NOMO-1 (cell line): ENCODE measurements around the gene ASAP2.
"Not testable (repeated sequence)": the region's sequence is repeated elsewhere in the genome, so short reads cannot be mapped to it uniquely, and the experiment has no call there.

Experiments
- DNase-seq, 2 experiments: peaks; one replicate each; lab custom pipeline; 2025; ENCODE audit not compliant: unreplicated experiment in 2 of 2; lab: John Stamatoyannopoulos, UW

ASAP2 gene

GRCh38 chr2:9250091-9250490, 43.5 kb downstream of the ASAP2 start:
- no peak for DNase-seq

DNA sequence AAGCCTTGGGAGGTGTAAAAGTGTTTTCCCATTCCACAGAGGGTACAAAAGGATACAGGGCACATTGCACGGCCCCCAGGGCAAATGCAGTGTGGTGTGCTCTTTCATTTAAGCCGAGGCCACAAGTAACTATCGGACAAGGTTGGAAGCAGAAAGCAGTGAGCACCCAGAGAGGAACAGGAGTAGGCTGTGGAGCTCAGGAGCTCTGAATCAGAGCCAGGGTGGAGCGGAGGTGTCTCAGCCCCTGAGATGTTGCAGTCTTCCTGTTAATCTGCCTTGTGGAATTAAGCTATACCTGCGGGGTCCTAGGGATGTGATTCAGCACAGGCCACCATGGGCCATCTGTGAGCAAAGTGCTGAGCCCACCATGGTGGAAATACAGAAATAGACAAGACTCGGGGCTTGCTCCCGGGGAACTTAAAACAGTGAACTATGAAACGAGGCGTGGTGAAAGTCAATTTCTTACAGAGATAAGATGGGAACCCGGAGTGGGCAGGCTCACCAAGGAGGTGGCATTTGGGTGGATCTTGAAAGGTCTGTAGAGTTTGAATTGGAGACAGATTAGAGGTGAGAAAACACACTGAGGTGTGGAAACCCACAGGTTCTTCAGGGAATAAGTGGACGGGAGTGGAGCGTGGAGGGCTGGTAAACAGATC, 44.0 kb downstream of the ASAP2 start:
- DNase-seq, result no peak

GRCh38 chr2:9251154-9252001, 44.8 kb downstream of the ASAP2 start:
- no peak for DNase-seq

GRCh38 chr2:9252002-9252357, 45.4 kb downstream of the ASAP2 start:
- no peak for DNase-seq

DNA sequence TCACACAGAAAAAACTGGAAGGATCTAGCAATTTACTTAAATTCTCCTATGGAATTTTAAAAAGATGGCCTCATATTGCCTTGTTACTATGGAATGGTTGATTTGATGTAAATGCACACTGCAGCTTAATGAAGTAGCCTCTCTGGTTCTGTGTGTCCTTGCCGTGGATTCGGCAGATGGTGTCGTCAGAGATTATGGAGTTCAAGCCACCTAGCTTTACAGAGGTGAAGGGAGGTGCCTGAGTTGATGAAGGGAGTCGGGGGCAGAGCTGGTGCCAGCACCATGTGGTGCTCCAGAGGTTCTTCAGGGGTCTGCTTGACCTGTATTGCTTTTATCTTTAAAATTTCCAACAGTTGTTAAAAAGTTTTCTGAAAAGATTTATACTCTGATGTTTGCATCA, 48.8 kb downstream of the ASAP2 start:
- DNase-seq, result no peak

DNA sequence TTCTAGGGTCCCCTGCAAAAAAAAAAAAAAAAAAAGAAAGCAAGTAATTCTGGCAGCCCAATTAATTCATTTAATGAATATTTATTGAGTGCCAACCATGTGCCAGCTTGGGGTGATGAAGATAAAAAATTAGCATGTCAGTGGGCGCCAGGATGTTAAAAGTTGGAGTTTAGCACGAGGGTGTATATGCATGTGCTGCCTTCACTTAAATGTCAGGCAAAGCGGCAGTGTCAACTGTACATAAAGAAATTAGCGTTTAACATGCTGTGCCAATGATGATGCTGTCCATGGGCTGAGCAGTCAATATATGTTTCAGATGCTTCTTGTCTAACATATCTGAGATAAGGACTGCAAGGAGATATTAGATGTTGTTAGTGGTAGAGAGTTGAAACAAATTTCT, 49.5 kb downstream of the ASAP2 start:
- DNase-seq, result no peak

GRCh38 chr2:9256570-9257043, 50.0 kb downstream of the ASAP2 start:
- DNase-seq, result no peak

DNA sequence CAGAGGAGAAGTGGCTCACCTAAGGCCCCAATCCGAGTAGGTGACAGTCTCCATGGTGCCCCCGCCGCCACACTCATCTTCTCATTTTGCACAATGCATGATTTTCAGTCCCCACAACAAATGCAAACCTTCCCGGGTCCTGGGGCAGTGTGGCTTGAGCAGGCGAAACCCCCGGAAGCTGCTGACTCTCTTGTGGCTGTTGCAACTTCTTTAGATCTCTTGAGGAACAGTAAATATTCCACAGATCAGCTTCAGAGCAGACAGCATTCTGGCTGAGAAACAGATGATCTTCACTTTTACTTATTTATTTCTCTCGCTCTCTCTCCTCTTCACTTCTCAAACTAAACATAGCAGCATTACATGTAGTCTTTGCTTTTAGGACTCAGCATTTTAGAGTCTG, 51.9 kb downstream of the ASAP2 start:
- peak; percentile 14 to 33 for DNase-seq

- DNase-seq, result peak in 1 of 2 experiments; percentile 14
These were observed 52.4 kb downstream of the ASAP2 start for GRCh38 chr2:9258953-9259399.

DNA sequence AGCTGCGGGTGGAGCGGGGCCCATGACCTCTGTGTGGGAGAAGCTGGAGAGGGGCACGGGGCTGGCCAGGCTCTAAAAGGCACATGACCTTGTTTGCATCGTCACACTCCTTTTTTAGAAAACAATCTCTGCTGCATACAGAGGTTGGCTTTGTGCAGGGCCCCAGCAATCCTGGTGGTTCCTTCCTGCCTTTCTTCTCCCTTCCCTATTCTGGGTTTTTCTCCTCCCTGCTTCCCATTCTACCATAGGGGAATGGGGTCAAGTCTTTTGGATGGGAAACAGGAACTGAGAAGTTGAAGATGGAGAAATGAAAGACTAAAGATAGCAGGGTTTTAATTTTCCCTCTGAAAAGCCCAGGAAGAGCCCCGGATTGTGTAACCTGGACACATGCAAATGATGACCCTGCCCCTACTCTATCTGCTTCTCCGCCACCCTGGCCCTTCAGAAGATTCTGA, 53.9 kb downstream of the ASAP2 start:
- peak; percentile 18 to 43 for DNase-seq

- peak; percentile 49 to 79 for DNase-seq
These were observed 54.7 kb downstream of the ASAP2 start for GRCh38 chr2:9261231-9261883.

DNA sequence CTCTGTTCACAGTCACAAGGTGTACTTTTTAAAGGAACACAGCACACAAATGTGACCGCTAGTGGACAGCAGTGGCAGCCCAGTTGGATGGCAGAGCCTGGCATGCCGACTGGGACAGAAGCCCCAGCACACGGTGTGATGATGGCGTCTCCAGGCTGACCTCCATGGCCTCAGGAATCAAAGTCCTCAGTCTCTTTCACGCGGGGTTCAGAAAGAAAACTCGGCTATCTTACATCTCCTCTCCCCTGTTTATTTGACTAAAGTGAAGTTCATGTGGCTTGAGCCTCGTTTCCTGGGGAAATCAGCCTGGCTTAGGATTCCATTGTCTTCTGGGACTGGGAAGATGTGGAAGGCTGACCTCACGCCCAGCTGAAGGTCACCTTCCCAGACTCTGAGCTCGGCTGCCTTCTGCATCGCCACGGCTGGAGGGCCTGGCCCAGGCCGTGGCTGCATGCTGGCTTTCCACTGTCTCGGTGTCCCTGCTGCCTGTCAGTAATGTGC, 56.1 kb downstream of the ASAP2 start:
- no peak for DNase-seq

DNA sequence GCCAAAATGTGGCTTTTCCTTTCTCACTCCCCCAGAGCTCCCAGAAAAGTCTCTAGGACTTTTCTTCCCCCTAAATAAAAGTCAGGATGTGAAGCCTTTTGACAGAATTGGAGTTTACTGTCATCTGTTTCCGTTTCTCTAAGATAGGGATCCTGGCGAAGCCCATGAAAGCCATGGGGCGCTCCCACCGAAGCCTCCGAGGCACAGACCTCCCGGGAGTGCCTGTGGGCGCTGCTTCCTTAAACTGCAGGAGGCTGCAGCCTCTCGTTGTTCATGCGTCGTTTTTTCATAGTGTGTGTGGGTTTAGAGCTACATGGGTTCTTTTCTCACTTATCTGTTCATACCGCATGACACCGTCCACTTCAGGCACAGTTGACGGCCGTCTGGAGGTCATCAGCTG, 56.8 kb downstream of the ASAP2 start:
- DNase-seq, result no peak

DNA sequence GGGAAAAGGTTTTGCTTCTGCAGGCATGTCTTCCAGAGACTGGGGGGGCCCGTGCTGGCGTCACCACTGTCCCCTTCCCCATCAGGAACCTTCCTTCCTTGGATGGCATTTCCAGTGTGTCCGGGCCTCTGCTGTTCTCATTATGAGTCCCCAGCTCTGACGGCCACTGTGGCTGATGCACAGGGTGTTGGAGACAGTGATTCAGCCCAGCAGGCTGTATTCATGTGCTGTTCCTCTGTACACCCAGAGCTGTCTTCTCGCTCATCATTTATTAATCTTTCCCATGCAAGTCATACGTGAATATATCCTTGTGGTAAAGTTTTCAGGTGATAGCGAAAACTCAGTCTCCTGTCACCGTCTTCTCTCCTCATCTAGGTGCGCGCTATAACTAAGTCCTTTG, 57.7 kb downstream of the ASAP2 start:
- DNase-seq, result no peak

GRCh38 chr2:9266711-9267110, 60.1 kb downstream of the ASAP2 start:
- no peak for DNase-seq

GRCh38 chr2:9267286-9267685, 60.7 kb downstream of the ASAP2 start:
- DNase-seq, result not testable (repeated sequence)

GRCh38 chr2:9268301-9269080, 61.9 kb downstream of the ASAP2 start:
- DNase-seq, result no peak

- DNase-seq, result no peak
These were observed 62.7 kb downstream of the ASAP2 start for GRCh38 chr2:9269295-9269694.

- no peak for DNase-seq
These were observed 63.2 kb downstream of the ASAP2 start for GRCh38 chr2:9269695-9270360.

- no peak for DNase-seq
These were observed 64.5 kb downstream of the ASAP2 start for GRCh38 chr2:9271091-9271490.
